HG02970 (cell line): ENCODE data around the gene PNRC2.
"Not testable (repeated sequence)": the region's sequence is repeated elsewhere in the genome, so short reads cannot be mapped to it uniquely, and the experiment has no call there.

Experiments
- ATAC-seq: cut with Tn5 transposase; IDR thresholded peaks from one replicate; pipeline ENCODE4 v1.9.1; 2021; ENCODE audit warnings: mild to moderate bottlenecking, moderate library complexity, moderate number of reproducible peaks; ENCODE audit not compliant: unreplicated experiment, low FRiP score

Gene PNRC2

GRCh38 chr1:23984417-23985186 lies 25.0 kb downstream of the PNRC2 start:
- no peak for ATAC-seq

GRCh38 chr1:23987038-23987437 lies 27.4 kb downstream of the PNRC2 start:
- not testable (repeated sequence) for ATAC-seq

- ATAC-seq = no peak
Observed at GRCh38 chr1:23989263-23989662, 29.6 kb downstream of the PNRC2 start.

- ATAC-seq = not testable (repeated sequence)
Observed at GRCh38 chr1:23992011-23992410, 32.4 kb downstream of the PNRC2 start.

- ATAC-seq = no peak
Observed at GRCh38 chr1:23995431-23995837, 35.8 kb downstream of the PNRC2 start.

GRCh38 chr1:23996700-23997229 lies 37.1 kb downstream of the PNRC2 start:
- no peak for ATAC-seq

- no peak for ATAC-seq
Observed at GRCh38 chr1:23997812-23998211, 38.2 kb downstream of the PNRC2 start.

- ATAC-seq = no peak
Observed at GRCh38 chr1:23999156-23999671, 39.6 kb downstream of the PNRC2 start.

- ATAC-seq = no peak
Observed at GRCh38 chr1:24002695-24003094, 43.1 kb downstream of the PNRC2 start.

GRCh38 chr1:24003331-24003972 lies 43.8 kb downstream of the PNRC2 start:
- ATAC-seq = no peak

- ATAC-seq = no peak
Observed at GRCh38 chr1:24004132-24004531, 44.5 kb downstream of the PNRC2 start.

GRCh38 chr1:24005163-24005562 lies 45.5 kb downstream of the PNRC2 start:
- no peak for ATAC-seq

- no peak for ATAC-seq
Observed at GRCh38 chr1:24007079-24007478, 47.5 kb downstream of the PNRC2 start.

- ATAC-seq = not testable (repeated sequence)
Observed at GRCh38 chr1:24008574-24009184, 49.1 kb downstream of the PNRC2 start.

- no peak for ATAC-seq
Observed at GRCh38 chr1:24009406-24009805, 49.8 kb downstream of the PNRC2 start.

- no peak for ATAC-seq
Observed at GRCh38 chr1:24010650-24011049, 51.0 kb downstream of the PNRC2 start.

GRCh38 chr1:24012878-24013277 lies 53.2 kb downstream of the PNRC2 start:
- ATAC-seq = not testable (repeated sequence)
